HG03354 (cell line): ENCODE measurements around the gene MAP4K3.

Experiments
- ATAC-seq: cut with Tn5 transposase; IDR thresholded peaks from one replicate; pipeline ENCODE4 v1.9.1; 2021; ENCODE audit warnings: mild to moderate bottlenecking; ENCODE audit not compliant: unreplicated experiment, poor library complexity, severe bottlenecking

Gene MAP4K3

GRCh38 chr2:39447266-39448168, 10.4 kb upstream of the MAP4K3 start:
- ATAC-seq, result no peak

DNA sequence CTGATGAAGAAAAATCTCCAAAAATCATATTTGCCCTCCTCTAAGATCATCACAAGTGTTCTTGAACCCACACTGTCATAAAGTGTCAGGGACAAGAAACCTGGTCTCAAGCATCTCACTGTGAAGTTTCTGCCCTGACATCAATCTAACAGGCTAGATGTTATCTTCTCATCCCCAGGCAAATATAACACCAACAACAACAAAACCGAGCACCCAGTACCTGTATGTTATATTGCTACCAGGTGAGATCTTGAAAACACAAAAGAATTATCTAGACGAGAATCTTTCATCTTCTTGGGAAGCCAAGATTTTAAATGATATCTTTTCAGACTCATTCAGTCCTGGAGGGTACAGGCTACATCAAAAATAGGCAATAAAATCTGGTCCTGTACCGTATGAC, 8.8 kb upstream of the MAP4K3 start:
- no peak for ATAC-seq

- ATAC-seq, result no peak
Measured at GRCh38 chr2:39443009-39443408, 5.9 kb upstream of the MAP4K3 start.

GRCh38 chr2:39437522-39438296, 624 bp upstream of the MAP4K3 start:
- ATAC-seq, result peak; percentile 46

DNA sequence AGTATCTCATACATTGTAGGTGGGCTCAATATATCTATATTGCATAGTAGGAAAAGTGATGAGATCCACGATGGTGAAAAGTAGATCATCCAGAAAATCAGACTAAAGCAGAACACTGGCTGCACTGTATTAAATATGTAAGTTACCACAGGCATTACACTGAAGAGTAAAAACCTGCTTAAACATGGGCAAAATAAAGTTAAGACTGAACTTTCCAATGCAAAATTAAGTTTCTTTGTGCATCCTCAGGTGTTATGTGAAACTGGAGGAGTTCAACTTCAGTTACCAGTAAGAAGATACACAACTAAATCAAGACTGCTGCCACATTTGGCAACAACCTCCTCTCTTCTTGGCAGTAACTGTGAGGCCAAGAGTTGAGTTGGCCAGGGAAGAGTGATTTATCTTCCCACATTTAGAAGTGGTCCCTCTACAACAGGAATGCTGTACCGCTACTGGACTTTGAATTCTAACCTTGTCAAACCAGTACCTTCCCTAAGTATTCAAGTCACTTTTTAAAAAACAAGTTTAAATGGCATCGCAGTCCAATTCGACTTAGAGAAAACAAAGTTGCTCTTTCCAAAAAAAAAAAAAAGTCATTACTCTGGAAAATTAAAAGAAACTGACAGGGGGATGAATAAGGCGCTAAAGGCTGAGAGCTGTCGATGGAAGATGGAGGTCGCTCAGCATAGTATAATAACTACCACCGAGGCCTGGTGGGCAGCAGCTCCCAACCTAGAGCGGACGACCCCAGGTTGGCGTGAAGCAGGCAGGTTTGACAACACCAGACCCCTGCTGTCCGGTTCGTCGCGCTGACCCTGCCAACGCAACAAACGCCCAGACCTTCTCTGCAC, 1.1 kb downstream of the MAP4K3 start:
- no peak for ATAC-seq

DNA sequence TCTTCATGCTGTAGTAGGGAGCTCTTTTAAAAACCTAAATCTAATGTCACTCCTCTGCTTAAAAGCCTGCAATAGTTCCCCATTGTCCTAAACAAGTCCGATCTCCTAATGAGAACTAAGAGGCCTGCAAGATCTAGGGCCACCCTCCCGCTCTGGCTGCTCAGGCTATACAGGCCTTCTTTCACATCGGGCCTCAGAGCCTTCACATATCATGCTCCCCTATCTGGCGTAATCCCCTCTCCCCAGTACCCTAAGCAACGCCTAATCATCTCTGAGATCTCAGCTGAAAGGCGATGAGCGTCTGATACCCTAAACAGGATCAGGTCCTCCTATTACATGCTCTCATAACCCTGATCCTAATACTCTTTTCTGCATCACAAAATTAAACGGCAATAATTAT, 1.9 kb downstream of the MAP4K3 start:
- no peak for ATAC-seq

GRCh38 chr2:39434233-39434897, 2.7 kb downstream of the MAP4K3 start:
- ATAC-seq, result no peak

- no peak for ATAC-seq
Measured at GRCh38 chr2:39433586-39434195, 3.4 kb downstream of the MAP4K3 start.

DNA sequence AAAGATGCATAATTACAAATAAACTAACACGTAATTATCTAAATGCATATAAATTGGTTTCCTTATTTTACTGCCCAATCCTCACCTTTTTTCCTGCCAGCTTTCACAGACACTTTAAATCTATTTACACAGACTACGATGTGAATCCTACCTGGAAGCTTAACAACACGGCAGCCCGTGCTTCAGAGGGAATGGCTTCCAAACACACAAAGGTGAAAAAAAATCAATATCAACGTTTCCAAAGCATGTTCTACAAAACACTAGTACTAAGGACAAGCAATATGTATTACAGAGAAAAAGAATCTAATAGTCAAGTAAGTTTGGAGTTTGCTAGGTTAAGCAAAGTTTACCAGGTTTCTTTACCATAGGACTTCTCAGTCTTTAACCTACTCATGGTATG, 4.4 kb downstream of the MAP4K3 start:
- ATAC-seq, result no peak

DNA sequence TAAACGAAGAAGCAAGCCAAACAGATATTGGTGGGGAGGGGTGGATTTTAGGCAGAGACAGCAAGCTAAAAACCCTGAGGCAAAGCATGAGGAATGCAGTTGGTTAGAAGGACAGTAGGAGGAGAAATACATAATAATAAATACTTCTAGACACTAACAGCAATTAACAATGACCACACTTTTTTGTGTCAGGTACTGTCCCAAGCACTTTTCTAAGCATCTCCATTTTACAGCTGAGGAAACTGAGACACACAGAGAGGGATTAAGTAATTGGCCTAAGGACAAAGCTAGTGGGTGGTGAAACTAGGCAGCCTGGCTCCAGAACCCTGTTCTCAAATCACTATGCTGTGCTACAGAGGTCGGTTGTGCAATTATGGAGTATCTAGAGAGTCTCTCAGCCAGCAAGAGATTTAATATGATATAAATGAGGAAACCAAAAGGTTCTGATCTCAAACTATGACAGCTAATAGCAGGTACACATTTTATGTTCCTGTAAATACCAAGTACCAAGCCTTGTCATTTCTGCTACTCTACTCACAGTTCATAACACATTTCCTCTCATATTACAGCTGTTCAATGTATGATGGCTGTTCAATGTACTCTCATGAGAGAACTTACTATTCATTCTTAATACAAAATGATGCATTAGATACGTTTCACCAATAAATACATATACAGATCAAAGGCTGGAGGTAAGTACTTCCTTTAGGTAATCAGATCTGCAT, 5.3 kb downstream of the MAP4K3 start:
- ATAC-seq, result no peak

DNA sequence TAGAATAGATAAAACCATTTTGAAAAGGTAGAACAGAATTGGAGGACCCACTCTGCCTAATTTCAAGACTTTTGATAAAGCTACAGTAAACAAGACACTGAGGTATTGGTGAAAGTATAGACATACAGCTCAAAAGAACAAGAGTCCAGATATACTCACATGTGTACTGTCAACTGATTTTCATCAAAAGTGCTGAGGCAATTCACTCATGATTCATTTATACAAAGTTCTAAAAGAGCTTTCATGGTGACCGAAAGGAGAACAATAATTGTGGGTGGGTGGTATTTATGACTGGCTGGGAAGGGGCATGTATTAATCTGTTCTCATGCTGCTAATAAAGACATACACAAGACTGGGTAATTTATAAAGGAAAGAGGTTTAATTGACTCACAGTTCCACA, 7.3 kb downstream of the MAP4K3 start:
- ATAC-seq, result no peak

GRCh38 chr2:39424951-39425350, 12.1 kb downstream of the MAP4K3 start:
- ATAC-seq, result no peak

DNA sequence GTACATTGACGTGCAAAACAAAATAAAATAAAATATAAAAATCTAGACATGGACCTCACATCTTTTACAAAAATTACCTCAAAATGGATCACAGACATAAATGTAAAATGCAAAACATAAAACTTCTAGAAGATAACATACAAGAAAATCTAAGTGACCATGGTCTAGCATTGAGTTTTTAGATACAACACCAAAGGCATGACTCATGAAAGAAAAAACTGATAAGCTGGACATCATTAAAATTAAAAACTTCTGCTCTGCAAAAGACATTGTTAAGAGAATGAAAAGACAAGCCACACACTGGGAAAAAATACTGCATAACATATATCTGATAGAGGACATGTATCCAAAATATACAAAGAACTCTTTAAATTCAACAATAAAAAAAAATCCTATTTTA, 14.4 kb downstream of the MAP4K3 start:
- no peak for ATAC-seq

DNA sequence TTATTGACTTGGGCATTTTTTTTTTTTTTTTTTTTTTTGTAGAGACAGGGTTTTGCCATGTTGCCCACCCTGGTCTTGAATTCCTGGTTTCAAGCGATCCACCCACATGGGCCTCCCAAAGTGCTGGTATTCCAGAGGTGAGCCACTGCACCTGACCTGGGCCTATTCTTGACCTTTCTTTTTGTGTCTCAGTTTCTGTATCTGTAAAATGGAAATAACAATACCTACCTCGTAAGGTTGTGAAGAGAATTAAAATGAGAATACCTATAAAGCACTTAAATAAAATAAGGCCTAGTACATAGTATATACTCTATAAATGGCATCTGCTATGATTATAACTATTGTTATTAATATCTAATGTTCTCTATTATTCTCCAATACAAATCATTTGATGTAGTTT, 15.7 kb downstream of the MAP4K3 start:
- no peak for ATAC-seq

DNA sequence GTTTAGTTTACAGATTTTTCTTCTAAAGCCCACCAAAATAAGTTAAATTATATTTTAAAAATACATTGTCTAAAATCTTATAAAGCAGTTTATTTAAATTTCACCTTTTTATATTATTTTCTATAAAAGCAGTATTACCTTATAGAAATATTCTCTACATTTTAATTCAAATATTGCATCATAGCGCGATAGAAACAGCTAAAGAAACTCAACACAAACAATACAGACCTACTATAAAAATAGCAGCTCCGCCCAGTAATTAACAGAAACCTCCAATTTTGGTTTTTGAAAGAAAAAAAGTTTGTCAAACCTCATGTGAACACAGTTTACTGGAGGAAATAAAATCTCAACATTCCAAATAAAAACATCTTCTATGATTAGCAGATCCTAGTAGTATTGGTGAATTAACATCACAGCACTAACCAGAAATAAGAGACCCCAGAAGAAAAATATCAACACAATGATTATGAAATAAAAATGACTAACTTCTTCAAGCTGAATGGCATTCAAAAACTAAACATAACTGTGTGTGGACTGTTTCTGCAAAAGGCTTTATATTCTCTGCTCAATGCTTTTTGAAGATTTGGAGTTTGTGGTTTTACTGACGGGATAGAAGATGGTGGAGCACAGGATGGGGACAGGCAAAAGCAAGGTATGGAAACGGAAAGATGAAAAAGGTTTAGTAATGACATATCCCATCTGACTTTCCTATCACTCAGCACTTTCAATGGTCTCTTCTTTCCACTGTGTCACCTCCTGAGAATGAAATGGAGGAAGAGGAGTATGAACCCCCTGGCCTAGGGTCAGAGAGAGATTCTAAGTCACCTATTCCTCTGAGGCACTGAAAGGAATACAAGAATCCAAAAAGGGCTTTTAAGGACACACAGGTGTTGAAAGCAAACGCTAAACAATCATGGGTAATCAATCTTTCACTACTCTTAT, 17.5 kb downstream of the MAP4K3 start:
- no peak for ATAC-seq

GRCh38 chr2:39418491-39418890, 18.6 kb downstream of the MAP4K3 start:
- no peak for ATAC-seq

- ATAC-seq, result no peak
Measured at GRCh38 chr2:39416140-39416539, 20.9 kb downstream of the MAP4K3 start.
